ENCODE measurements around the gene CFAP61. TPM values are rescaled to one million over a fixed set of nuclear protein-coding genes. Genes with fewer than 3 reads are reported as not detected.
"Not testable (repeated sequence)": the region's sequence is repeated elsewhere in the genome, so short reads cannot be mapped to it uniquely, and the experiment has no call there.

CFAP61 gene
- total RNA-seq (2014; rRNA removed; shearing (Covaris generic)): 0.15 and 0.35 TPM in 2 replicates

GRCh38 chr20:20052074-20052970, at the start of gene CFAP61, which contains the start of gene CRNKL1:
Gene CFAP61, plus strand, starts transcription at chr20:20052532. Its CDS starts 4,122 bp downstream, at chr20:20056654.
Gene CRNKL1, minus strand, starts transcription at chr20:20052466. Its CDS starts 124 bp downstream, at chr20:20052342.
- peak; percentile 92 for DNase-seq
- Histone ChIP-seq H3K36me3 (replicated peaks; ENCODE audit: control insufficient read depth, insufficient read depth, low read length) (peaks cover 10% of the 10 kb centered on the region), H3K27me3 (ENCODE audit: control insufficient read depth, insufficient read depth, low read length) (no peaks in the 10 kb centered on the region), H3K4me3 (ENCODE audit: insufficient read depth, low read depth, low read length) (peak within 1 kb of the TSS; percentile 79)

- H3K4me3 ChIP-seq (ENCODE audit: insufficient read depth, low read depth, low read length): no peak overlapping the region
- no peaks in the 10 kb centered on the region for H3K36me3 ChIP-seq (replicated peaks; ENCODE audit: control insufficient read depth, insufficient read depth, low read length)
- DNase-seq: no peak
- no peaks in the 10 kb centered on the region for H3K27me3 ChIP-seq (ENCODE audit: control insufficient read depth, insufficient read depth, low read length)
Observed at GRCh38 chr20:20003031-20003954, 49.0 kb upstream of the CFAP61 start.

DNA sequence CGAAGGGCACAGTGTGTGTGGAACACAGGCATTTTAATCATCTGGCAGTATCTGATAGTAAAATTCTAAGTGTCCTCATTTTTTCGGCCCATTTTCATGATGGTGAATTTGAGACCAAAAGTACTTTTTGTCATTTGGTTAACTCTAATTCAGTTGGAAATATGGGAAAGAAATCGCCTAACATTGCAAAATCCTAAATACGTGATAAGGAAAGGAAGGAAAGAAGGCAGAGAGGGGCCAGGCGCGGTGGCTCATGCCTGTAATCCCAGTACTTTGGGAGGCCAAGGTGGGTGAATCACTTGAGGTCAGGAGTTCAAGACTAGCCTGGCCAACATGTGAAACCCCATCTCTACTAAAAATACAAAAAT, 48.4 kb upstream of the CFAP61 start:
- H3K36me3 ChIP-seq (replicated peaks; ENCODE audit: control insufficient read depth, insufficient read depth, low read length); H3K27me3 ChIP-seq (ENCODE audit: control insufficient read depth, insufficient read depth, low read length); DNase-seq; H3K4me3 ChIP-seq (ENCODE audit: insufficient read depth, low read depth, low read length): not testable (repeated sequence)

- Histone ChIP-seq H3K27me3 (ENCODE audit: control insufficient read depth, insufficient read depth, low read length) (no peaks in the 10 kb centered on the region), H3K4me3 (ENCODE audit: insufficient read depth, low read depth, low read length) (no peak overlapping the region), H3K36me3 (replicated peaks; ENCODE audit: control insufficient read depth, insufficient read depth, low read length) (no peaks in the 10 kb centered on the region)
- no peak for DNase-seq
Observed at GRCh38 chr20:20005342-20005741, 47.0 kb upstream of the CFAP61 start.

DNA sequence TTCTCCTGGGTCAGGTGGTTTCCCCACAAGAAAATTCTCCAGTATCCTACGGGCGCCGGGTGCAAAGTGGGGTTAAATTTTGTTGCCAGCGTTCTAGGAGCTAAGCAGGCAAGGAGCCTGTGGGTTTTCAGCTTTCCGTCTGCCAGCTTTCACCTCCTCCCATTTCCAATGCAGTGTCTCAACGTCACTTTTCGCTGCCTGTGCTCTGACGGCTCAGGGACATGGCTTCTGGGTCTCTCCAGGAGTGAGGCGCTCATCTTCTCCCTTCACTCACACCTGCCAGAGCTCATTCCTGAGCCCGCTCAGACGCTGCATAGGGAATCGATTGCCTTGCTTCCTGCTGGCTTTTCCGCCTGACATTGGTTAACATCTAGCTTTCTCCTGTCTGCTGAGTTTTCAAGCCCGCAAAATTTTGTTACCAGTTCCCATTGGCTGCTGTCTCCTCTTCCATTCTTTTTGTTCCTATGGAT, 42.5 kb upstream of the CFAP61 start:
- Histone ChIP-seq H3K27me3 (ENCODE audit: control insufficient read depth, insufficient read depth, low read length) (no peaks in the 10 kb centered on the region), H3K4me3 (ENCODE audit: insufficient read depth, low read depth, low read length) (no peak overlapping the region), H3K36me3 (replicated peaks; ENCODE audit: control insufficient read depth, insufficient read depth, low read length) (no peaks in the 10 kb centered on the region)
- DNase-seq: peak; percentile 47

DNA sequence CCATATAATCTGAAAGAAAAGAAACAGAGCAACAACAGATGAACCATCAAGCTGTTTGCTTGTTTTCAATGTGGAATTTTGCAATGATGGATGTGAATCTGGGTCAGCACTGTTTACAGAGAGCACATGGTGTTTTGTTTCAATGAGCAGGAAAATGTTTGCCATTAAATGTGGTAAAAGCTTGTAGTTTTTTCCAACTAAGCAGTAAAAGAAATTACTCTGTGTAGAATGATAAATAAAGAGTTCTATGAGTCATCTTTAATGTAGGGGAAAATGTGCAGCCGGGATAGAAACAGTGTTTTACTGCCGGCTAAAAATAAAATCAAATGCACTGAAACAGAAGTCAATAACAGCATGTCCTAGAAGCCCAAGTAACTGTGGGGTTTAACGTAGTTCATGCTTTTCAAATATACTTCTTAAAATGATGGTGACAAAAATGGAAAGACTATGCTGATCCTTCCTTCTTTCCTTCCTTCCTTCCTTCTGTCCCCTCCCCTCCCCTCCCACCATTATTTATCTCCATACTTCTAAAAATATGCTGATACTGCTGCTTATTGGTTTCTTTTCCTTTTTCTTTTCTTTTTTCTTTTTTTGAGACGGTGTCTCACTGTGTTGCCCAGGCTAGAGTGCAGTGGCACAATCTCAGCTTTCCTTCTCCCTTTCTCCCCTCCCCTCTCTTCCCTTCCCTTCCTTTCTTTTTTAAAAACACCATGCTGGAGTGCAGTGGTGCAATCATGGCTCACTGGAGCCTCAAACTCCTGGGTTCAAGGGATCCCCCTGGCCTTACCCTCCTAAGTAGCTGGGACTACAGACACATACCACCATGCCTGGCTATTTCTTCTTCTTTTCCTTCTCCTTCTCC, 41.5 kb upstream of the CFAP61 start:
- no peak overlapping the region for H3K4me3 ChIP-seq (ENCODE audit: insufficient read depth, low read depth, low read length)
- H3K27me3 ChIP-seq (ENCODE audit: control insufficient read depth, insufficient read depth, low read length): no peaks in the 10 kb centered on the region
- DNase-seq: no peak
- H3K36me3 ChIP-seq (replicated peaks; ENCODE audit: control insufficient read depth, insufficient read depth, low read length): no peaks in the 10 kb centered on the region

DNA sequence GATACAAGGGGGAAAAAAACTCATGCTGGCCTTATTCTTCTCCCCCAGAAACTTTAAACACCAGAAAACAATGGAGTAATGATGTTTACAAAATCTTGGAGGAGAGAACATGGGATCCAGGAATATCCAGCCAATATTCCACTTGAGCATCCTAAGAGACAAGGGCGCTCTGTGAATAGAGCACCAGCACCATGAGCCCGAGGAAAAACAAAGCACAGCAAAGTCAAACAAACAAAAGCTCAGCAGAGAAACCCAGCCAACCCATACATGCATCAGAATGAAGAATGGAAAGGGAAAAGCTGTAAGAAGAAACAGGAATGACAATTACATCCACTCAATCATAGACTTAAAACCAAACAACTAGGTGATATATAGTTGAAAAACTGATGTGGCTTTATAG, 39.8 kb upstream of the CFAP61 start:
- no peak for DNase-seq
- no peak overlapping the region for H3K4me3 ChIP-seq (ENCODE audit: insufficient read depth, low read depth, low read length)
- no peaks in the 10 kb centered on the region for H3K36me3 ChIP-seq (replicated peaks; ENCODE audit: control insufficient read depth, insufficient read depth, low read length)
- H3K27me3 ChIP-seq (ENCODE audit: control insufficient read depth, insufficient read depth, low read length): no peaks in the 10 kb centered on the region

DNA sequence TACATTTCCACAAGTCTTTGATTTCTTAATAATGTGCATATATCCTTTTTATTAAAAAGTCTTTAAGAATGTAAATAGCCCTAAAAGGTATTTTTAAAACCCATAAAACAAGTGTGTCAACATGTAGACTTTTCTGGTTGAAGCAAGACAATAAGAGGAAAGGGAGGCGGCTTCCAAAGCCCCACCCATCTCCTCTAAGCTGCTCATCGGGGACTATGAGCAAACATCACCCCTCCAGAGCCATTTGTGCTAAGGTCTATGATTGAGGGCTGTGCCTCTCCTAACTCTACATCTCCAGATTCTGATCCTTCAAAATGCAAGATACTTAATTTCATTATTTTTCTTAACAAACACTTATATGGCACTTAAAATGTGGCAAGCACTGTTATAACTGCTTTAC, 37.7 kb upstream of the CFAP61 start:
- no peaks in the 10 kb centered on the region; the same call in 1 of the 2 replicates for H3K36me3 ChIP-seq (replicated peaks; ENCODE audit: control insufficient read depth, insufficient read depth, low read length)
- DNase-seq: no peak
- no peaks in the 10 kb centered on the region for H3K27me3 ChIP-seq (ENCODE audit: control insufficient read depth, insufficient read depth, low read length)
- H3K4me3 ChIP-seq (ENCODE audit: insufficient read depth, low read depth, low read length): no peak overlapping the region

DNA sequence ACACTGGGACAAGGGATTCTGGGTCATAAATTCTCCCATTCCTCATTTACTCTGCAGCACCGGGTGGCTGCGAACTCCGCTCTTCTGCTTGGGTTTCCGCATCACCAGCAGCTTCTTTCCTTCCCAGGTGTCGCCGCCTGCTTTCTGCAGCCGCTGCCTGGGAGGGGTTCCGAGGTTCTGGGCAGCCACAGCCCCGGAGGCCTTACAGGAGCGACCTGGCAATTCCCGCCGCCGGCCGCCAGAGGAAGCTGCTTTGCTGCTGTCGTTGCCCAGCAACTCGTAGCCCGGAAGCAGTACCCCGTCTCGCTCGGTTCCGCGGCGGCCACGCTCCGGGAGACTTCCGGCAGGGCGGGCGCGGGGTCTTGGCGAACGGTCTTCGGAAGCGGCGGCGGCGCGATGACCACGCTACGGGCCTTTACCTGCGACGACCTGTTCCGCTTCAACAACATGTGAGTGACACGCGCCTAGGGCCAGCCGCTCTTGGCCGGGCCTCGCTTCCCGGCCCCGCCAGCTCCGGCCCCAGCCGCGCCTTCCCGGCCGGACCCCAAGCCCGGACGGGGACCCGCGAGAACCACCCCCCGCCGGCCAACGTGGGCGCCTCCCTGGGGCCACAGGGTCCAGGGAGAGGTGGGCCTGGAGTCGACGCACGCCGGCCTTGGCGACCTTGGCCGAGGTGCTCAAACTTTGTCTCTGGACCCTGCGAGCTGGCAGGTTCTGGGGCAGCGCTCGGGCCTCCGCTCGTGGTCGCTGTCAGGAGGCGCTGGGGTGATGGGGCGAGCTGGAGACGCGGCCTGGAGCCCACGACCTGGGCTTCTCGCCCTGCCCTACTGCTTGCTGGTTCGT, 35.1 kb upstream of the CFAP61 start, which contains the start of gene NAA20:
Gene NAA20 (plus strand): TSS at position 362 of the 843 bp plus-strand sequence. CDS start 35 bp downstream, at position 397.
- no peaks in the 10 kb centered on the region for H3K27me3 ChIP-seq (ENCODE audit: control insufficient read depth, insufficient read depth, low read length)
- peak within 1 kb of the TSS; percentile 89 for H3K4me3 ChIP-seq (ENCODE audit: insufficient read depth, low read depth, low read length)
- peak; percentile 93 for DNase-seq
- H3K36me3 ChIP-seq (replicated peaks; ENCODE audit: control insufficient read depth, insufficient read depth, low read length): no peaks in the 10 kb centered on the region; the same call in 1 of the 2 replicates

GRCh38 chr20:20017844-20018185, 34.5 kb upstream of the CFAP61 start:
- Histone ChIP-seq H3K36me3 (replicated peaks; ENCODE audit: control insufficient read depth, insufficient read depth, low read length) (no peaks in the 10 kb centered on the region; the same call in 1 of the 2 replicates), H3K4me3 (ENCODE audit: insufficient read depth, low read depth, low read length) (peak overlapping the region; percentile 89), H3K27me3 (ENCODE audit: control insufficient read depth, insufficient read depth, low read length) (no peaks in the 10 kb centered on the region)
- DNase-seq: no peak

- Histone ChIP-seq H3K4me3 (ENCODE audit: insufficient read depth, low read depth, low read length) (no peak overlapping the region; the same call in 1 of the 2 replicates), H3K27me3 (ENCODE audit: control insufficient read depth, insufficient read depth, low read length) (no peaks in the 10 kb centered on the region), H3K36me3 (replicated peaks; ENCODE audit: control insufficient read depth, insufficient read depth, low read length) (no peaks in the 10 kb centered on the region; the same call in none of the 2 replicates)
- no peak for DNase-seq
Observed at GRCh38 chr20:20018366-20018765, 34.0 kb upstream of the CFAP61 start.

GRCh38 chr20:20019123-20019522, 33.2 kb upstream of the CFAP61 start:
- no peak for DNase-seq
- Histone ChIP-seq H3K36me3 (replicated peaks; ENCODE audit: control insufficient read depth, insufficient read depth, low read length) (no peaks in the 10 kb centered on the region; the same call in none of the 2 replicates), H3K4me3 (ENCODE audit: insufficient read depth, low read depth, low read length) (no peak overlapping the region), H3K27me3 (ENCODE audit: control insufficient read depth, insufficient read depth, low read length) (no peaks in the 10 kb centered on the region)

GRCh38 chr20:20020908-20021307, 31.4 kb upstream of the CFAP61 start:
- Histone ChIP-seq H3K27me3 (ENCODE audit: control insufficient read depth, insufficient read depth, low read length) (no peaks in the 10 kb centered on the region), H3K4me3 (ENCODE audit: insufficient read depth, low read depth, low read length) (no peak overlapping the region), H3K36me3 (replicated peaks; ENCODE audit: control insufficient read depth, insufficient read depth, low read length) (no peaks in the 10 kb centered on the region; the same call in none of the 2 replicates)
- DNase-seq: no peak
